Lower leg skin (tissue), 4 donors: Measurements from ENCODE around the gene SYNGR4. TPM values are rescaled to one million over a fixed set of nuclear protein-coding genes. Genes with fewer than 3 reads are reported as not detected.

Source experiments
- DNase-seq, 2 donors: peaks; one replicate each; pipeline ENCODE4 v3.0.0-alpha.2; 2019; ENCODE audit warnings: low spot score in 2 of 2
- H3K4me3 ChIP-seq: fragments of 200-600 bp; sonication (generic); 2 replicates; pipeline ENCODE4 v1.5.1; 2017; ENCODE audit warnings: mild to moderate bottlenecking, low read depth; ENCODE audit not compliant: poor library complexity, severe bottlenecking
- POLR2A ChIP-seq, 2 donors: fragments of 450-650 bp; IDR thresholded peaks; one replicate each; pipeline ENCODE4 v1.6.1; 2016 to 2017; ENCODE audit warnings: antibody characterized with exemption in 2 of 2, mild to moderate bottlenecking in 1 of 2, moderate library complexity in 1 of 2
- WGBS, 2 donors: methylation state at CpG; one replicate each; pipeline ENCODE4 v1.1.5; 2018; 5-methylcytosine and 5-hydroxymethylcytosine counted together
- intact Hi-C: fragments of 100-400 bp; cut with DNase I; formaldehyde crosslinking; loops from one replicate; pipeline ENCODE4 v1.15.0; 2023; ENCODE audit warnings: low total_unique reads
- total RNA-seq, 4 donors: library from RNA; depleted of rRNA; stranded (reverse); fragments of >200 nt; gene quantifications; one replicate each; pipeline ENCODE4 v1.1.0, GENCODE V29; 2016
- TF ChIP-seq, protein P1 (sequence below), 3 donors: fragments of 450-650 bp; IDR thresholded peaks; one replicate each; pipeline ENCODE4 v1.5.1; 2016; ENCODE audit warnings: antibody characterized with exemption in 3 of 3, mild to moderate bottlenecking in 3 of 3, moderate library complexity in 2 of 3

SYNGR4 gene
- total RNA-seq, 4 donors from 2014 or later = not detected

DNA sequence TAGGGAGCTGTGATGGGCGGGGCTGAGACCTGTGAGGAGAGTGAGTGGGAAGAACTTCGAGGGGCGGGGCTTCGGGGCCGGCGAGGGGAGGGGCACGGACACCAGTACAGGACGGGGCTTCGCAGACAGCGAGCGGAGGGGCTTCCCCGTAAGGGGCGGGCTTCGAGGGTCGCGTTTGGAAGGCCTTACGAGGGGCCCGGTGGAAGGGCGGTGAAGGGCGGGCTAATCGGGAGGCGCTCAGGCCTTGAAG is 42.9 kb upstream of the SYNGR4 start:
- peak; percentile 98 to 100 for DNase-seq
- intact Hi-C loops = loop anchor here (10.0 kb wide), 1 partner anchor 264 kb away; no protein-coding TSS in a partner anchor
- peak overlapping the region; percentile 22 for H3K4me3 ChIP-seq
- TF ChIP-seq, protein P1, sequence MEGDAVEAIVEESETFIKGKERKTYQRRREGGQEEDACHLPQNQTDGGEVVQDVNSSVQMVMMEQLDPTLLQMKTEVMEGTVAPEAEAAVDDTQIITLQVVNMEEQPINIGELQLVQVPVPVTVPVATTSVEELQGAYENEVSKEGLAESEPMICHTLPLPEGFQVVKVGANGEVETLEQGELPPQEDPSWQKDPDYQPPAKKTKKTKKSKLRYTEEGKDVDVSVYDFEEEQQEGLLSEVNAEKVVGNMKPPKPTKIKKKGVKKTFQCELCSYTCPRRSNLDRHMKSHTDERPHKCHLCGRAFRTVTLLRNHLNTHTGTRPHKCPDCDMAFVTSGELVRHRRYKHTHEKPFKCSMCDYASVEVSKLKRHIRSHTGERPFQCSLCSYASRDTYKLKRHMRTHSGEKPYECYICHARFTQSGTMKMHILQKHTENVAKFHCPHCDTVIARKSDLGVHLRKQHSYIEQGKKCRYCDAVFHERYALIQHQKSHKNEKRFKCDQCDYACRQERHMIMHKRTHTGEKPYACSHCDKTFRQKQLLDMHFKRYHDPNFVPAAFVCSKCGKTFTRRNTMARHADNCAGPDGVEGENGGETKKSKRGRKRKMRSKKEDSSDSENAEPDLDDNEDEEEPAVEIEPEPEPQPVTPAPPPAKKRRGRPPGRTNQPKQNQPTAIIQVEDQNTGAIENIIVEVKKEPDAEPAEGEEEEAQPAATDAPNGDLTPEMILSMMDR (IDR thresholded peaks at IDR 0.05) = no peak
- peak in 1 of 2 donors; percentile 40 for TF ChIP-seq POLR2A (IDR thresholded peaks at IDR 0.05)
- 1 to 3% methylated on average over 22 of the region's 22 CpGs for WGBS, 2 donors

DNA sequence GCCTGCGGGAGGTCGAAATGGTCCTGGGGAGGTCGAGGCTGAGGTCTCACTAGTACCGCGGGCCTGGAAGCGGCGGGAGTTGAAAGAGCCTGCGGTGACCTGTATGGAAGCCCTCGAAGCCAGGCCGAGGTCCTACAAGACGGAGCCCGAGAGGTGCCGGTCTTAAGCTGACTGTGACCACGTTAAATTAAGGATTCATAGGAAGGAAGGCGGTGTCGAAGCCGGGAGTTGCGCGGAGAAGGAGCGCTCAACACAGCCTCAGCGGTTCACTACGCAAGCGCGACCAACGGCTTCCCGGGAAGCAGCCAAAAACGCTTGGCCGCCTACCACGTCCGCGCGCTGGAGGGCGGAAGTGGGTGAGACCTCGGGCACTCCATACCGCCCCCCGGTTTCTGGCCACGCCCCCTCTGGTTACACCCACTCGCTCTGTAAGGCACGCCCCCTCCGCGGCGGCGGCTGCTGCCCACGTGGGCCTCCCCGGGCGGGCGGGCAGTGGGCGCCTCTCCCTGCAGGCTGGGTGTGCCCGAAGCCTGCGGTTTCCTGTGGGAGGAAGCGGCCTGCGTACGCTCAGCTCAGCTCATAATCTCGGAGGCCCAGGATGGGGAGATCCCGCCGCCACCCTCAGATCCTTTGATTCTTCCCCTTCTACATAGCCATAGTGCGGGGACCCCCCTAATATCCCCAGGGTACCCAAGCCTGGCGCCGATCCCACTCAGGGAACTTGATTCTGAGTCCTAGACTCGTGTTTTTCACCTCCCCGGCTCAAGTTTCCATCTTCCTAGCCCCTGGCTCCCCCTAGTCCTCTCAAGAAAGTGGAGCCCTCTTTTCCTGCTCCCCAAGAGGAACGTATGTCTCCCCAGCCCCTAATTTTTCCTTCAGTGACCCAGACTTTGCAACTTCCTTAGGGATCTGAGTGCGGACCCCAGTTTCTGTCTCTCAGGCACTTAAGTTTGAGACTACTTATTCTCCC is 42.3 kb upstream of the SYNGR4 start:
- H3K4me3 ChIP-seq = peak overlapping the region; percentile 22
- peak in 1 of 2 donors; percentile 61 for TF ChIP-seq POLR2A (IDR thresholded peaks at IDR 0.05)
- TF ChIP-seq, protein P1 (IDR thresholded peaks at IDR 0.05) = no peak
- 1 to 2% methylated on average over 51 to 63 of the region's 63 CpGs for WGBS, 2 donors
- intact Hi-C loops = loop anchor here (10.0 kb wide), 1 partner anchor 263 kb away; no protein-coding TSS in a partner anchor
- peak; percentile 97 to 100 for DNase-seq

DNA sequence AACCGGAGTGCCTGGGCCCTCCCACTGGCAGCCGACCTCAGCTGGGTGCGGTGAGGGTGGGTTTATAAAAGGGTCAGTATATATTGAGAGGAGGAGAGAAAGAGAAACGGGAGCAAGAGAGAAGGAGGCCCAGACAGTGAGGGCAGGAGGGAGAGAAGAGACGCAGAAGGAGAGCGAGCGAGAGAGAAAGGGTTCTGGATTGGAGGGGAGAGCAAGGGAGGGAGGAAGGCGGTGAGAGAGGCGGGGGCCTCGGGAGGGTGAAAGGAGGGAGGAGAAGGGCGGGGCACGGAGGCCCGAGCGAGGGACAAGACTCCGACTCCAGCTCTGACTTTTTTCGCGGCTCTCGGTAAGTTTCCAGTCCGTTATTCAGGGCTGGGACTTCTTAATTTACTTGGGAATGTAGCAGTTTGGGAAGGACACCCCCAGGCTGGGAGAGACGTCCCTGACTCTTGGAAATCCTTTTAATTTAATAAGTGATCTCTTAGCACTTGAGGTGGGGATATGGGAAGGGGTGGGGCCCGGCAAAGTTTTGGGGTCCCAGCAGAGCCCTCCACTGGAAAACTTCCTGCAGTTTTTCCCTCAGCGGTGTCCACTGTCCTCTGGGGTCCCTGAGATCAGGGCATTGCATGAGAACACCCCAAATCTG is 38.8 kb upstream of the SYNGR4 start, which contains the start of gene EMP3:
TSS of gene EMP3 (plus strand) at position 288 of the 646 bp plus-strand sequence. CDS start 1,293 bp downstream, outside the sequence.
- no peak for TF ChIP-seq POLR2A (IDR thresholded peaks at IDR 0.05)
- TF ChIP-seq, protein P1 (IDR thresholded peaks at IDR 0.05) = no peak
- WGBS, 2 donors = 0 to 1% methylated on average over 22 of the region's 22 CpGs
- intact Hi-C loops = loop anchor here (10.0 kb wide), 1 partner anchor 259 kb away; no protein-coding TSS in a partner anchor
- peak within 1 kb of the TSS; percentile 34 for H3K4me3 ChIP-seq
- DNase-seq = peak; percentile 83 to 96

DNA sequence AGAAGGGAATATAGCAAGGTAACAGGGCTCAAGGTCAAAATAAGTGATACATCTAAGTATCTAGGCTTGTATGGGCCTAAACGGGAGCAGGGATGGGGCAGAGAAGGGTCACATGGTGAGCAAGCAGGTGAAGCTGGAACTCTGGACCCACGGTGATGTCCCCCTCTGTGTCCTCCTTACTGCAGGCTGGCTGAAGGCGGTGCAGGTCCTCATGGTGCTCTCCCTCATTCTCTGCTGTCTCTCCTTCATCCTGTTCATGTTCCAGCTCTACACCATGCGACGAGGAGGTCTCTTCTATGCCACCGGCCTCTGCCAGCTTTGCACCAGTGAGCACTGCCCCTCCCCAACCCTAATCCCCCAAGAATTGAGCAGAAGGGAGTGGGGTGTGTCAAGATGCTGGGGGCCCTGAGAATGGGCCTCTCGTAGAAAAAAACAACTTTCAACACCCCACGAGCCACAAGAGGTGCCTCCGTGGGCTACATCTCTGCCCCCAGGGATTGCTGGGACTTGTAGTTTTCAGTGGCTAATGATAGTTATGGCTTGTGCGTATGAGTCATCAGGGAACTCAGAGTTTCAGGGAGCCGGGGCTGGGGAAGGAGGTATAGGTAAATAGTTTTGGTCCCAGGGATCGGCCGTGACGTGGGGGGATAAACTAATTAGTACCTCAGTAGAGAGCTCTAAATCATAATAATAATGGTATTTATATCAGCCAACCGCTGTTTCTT is 34.8 kb upstream of the SYNGR4 start:
- TF ChIP-seq, protein P1 (IDR thresholded peaks at IDR 0.05) = no peak
- TF ChIP-seq POLR2A (IDR thresholded peaks at IDR 0.05) = no peak
- no peak overlapping the region for H3K4me3 ChIP-seq
- peak in 1 of 2 donors; percentile 43 for DNase-seq
- 57 to 62% methylated on average over 15 of the region's 15 CpGs for WGBS, 2 donors
- intact Hi-C loops = loop anchor here (10.0 kb wide), 1 partner anchor 255 kb away; no protein-coding TSS in a partner anchor

DNA sequence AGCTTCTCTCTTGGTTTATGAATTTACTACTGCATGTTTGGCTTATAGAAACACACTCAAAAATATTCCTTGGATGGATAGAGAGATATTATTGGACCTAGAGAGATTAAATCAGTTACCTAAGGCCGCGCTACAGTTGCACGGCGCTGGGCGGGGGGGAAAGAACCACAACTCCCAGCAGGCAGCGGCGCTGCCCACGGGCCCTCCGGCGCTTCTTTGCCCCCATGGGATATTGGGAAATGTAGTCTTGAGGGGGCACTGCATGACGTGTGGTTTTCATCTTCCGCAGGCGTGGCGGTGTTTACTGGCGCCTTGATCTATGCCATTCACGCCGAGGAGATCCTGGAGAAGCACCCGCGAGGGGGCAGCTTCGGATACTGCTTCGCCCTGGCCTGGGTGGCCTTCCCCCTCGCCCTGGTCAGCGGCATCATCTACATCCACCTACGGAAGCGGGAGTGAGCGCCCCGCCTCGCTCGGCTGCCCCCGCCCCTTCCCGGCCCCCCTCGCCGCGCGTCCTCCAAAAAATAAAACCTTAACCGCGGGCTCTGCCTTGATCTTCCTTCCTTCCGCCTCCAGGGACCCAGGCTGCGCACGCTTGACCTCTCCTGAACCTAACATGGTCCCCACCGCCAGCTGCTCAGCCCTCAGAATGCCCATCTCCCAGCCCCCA is 34.0 kb upstream of the SYNGR4 start:
- H3K4me3 ChIP-seq = peak overlapping the region; percentile 16
- no peak for TF ChIP-seq POLR2A (IDR thresholded peaks at IDR 0.05)
- TF ChIP-seq, protein P1 (IDR thresholded peaks at IDR 0.05) = no peak
- WGBS, 2 donors = 21 to 34% methylated on average over 29 to 41 of the region's 41 CpGs
- intact Hi-C loops = no loop called here
- peak; percentile 79 to 95 for DNase-seq
